ENCODE measurements around the gene LTBP1.
A peak's percentile ranks its signal among the peaks of the same experiment; 100 is the strongest.
"Not testable (repeated sequence)": the region's sequence is repeated elsewhere in the genome, so short reads cannot be mapped to it uniquely, and the experiment has no call there.

LTBP1 gene

DNA sequence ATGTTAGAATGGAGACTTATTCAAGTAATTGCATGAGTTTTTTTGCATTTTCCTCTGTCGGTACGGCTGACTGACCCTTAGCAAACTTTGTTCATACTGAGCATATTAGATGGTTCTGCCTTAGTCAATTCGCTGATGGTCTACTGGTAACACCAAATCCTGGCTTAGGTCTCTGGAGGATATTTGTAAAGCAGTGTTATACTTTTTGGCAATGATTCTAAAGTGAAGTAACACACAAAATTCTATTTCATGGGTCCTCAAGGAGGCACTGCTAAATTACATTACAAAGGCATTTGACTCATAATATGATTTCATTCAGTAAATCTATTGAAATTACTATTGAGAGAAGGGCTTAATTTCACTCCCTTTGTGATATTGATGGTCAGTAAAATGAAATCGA lies 282.9 kb downstream of the LTBP1 start:
- no peak for DNase-seq (ENCODE audit: low spot score)

GRCh38 chr2:33230195-33230594 lies 283.4 kb downstream of the LTBP1 start:
- no peak for DNase-seq (ENCODE audit: low spot score)

- DNase-seq (ENCODE audit: low spot score): no peak
Measured at GRCh38 chr2:33230842-33231241, 284.1 kb downstream of the LTBP1 start.

DNA sequence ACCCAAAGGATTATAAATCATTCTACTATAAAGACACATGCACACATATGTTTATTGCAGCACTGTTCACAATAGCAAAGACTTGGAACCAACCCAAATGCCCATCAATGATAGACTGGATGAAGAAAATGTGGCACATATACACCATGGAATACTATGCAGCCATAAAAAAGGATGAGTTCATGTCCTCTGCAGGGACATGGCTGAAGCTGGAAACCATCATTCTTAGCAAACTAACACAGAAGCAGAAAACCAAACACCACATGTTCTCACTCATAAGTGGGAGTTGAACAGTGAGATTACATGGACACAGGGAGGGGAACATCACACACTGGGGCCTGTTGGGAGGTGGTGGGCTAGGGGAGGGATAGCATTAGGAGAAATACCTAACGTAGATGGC lies 288.8 kb downstream of the LTBP1 start:
- DNase-seq (ENCODE audit: low spot score): not testable (repeated sequence)

DNA sequence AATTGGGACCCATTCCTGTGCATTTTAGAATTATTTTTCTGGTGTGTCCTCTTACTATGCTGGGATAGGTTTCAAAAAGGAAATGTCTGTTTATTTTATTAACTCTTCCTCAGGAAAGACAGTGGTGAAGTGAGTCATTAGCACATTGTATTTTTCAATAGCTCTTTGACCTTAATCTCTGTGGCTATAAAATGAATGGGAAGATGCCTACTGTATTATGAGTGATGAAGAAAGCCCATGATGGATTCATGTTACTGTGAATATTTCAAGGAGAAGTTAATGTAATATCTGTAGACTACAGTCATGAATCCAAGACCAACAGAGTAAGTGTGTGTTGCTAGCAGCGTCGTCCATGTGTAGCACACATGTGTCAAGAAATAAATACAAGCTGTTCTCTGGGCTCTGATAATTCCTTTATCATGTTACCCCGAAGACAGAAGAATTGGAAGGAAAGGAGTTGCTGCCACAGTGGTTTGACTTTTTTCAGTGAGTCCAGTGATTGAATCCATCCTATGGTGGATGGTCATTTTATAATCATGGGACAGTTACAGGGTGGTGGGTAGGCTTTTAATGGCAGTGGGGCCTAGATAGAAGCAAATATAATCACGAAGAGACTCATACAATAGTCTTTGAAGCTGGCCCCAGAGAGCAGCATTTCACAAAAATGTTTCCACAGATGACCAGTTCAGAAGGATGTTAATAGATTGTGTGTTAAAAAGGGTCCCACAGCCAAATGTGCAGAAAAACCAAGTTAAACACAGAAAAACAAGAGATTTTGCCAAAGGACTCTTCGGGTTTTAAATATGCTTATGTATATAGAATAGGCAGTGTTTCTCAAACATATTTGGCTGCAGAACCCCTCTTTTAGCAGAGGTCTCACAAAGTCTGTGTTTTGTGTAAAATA lies 290.0 kb downstream of the LTBP1 start:
- DNase-seq (ENCODE audit: low spot score): no peak

GRCh38 chr2:33238111-33238510 lies 291.4 kb downstream of the LTBP1 start:
- peak; percentile 44 for DNase-seq (ENCODE audit: low spot score)

DNA sequence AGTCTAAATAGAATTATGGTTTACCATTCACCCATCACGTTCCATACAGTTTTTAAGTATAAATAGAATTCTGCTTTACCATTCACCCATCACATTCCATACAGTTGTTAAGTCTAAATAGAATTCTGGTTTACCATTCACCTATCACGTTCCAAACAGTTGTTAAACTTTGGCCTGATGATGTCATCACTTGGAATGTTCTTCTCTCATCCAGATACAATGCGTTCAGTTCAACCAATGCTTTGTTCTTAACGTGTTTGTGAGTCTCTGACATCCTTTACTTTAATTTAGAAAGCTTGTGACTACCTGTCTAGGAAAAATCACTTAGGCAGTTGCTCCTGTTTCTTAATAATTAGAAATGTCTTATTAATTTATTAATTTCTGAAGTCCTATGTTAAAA lies 293.4 kb downstream of the LTBP1 start:
- DNase-seq (ENCODE audit: low spot score): no peak

DNA sequence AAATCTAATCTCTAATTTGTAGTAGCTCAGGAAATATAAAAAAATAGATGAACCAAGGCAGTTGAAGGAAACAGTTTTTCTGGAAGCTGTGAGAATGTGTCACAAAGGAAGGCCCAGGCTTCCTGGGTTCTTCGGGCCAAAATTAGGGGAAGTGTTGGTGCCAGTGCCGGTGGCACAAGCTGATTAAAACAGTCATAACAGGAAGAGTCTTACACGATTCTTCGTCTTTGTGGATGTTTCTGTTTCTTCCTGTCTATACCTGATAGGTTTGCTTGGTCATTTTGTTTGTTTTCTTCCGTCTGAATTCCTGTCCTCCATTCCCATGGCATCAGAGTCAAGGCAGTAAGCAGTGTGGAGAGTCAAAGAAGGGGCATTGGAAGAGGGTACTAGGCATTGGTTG lies 294.3 kb downstream of the LTBP1 start:
- DNase-seq (ENCODE audit: low spot score): no peak

DNA sequence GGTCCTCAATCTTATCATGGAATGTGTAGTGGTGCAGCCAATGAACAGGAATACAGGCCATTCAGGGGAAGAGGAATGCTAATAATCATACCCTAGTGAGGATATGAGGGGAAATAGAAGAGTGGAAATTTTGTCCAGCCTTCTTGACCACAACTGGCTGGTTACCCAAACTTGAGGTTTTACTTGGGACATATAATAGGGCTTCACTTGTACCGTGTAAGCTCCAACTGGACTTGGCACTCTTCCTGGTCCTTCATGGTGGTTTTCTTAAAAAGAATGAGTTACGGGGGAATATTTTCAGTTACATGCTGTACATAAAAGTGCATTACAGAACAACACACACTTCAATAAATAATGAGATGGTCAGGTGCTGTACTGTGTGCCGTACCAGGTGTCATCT lies 294.8 kb downstream of the LTBP1 start:
- no peak for DNase-seq (ENCODE audit: low spot score)

DNA sequence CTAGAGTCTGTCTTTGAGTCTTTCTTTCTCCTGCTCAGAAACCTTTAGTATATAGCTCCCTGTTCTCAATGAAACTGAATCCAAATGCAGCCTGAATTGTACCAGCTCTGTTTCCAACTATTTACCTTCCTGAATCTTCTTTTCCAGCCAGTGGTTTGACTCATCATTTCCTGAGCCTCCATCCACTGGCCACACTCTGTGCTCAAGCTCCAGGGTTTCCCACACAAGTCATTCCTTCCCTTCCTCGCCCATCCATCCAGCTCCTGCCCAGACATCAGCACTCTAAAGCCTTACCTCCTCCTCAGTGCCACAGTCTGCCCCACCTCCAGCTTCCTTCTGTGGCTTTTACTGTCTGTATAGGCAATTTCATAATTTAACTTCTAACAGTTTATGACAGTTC lies 296.1 kb downstream of the LTBP1 start:
- no peak for DNase-seq (ENCODE audit: low spot score)

DNA sequence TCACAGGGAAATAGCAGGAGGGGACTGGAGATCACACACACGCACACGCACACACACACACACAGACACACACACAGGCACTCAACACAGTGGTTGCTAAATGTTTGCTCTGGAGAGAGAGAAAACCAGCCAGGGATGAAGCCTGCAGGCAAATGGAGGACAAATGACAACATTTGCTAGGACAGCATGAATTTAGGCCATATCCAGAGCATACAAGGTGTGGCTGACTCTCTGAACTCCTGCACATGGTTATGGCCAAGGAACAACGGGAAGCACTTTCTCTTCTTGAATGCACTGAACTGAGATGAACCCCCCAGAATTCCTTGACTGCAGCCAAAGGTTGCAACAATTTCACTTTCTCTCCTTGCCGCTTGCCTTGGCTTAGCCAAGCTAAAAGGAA lies 299.7 kb downstream of the LTBP1 start:
- no peak for DNase-seq (ENCODE audit: low spot score)

DNA sequence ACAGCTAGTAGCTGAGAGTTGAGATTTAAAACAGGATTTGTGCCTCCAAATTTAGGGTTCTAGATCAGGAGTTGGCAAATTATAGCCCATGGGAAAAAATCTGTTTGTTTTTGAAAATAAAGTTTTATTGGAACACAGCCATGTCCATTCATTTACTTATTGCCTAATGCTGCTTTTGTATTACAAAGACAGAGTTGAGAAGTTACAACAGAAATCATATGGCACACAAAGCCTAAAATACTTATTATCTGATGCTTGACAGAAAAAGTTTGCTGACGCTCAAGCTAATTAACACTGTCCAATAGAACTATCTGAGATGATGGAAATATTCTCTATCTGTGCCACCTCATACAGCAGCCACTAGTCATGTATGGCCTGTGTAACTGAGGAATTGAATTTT lies 300.6 kb downstream of the LTBP1 start:
- no peak for DNase-seq (ENCODE audit: low spot score)

DNA sequence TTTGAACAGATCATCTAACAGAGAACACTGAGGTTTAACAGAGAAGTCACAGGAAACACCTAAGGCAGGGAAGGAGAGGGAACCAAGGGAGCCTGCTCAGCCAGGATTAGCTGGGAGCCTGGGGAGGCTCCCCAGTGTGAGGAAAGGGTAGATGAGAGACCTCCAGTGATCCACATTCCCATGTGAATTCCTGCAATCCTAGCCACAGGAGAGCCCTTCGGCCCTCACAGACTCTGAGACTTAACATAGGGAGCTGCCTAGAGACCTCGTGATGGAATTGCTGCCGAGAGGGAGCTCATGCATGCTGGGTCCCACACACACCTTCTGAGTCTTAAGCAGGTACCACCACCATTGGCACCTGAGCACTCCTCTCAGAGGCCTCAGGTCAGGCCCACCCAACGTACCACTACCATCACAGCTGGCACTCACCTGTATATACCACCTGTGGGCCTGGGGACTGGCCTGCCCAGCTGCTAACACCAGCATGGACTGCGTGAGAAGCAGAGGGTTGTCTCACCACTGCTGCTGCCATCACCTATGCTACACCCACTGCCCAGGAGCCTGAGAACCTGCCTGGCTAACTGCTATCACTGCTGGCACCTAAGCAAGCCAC lies 303.8 kb downstream of the LTBP1 start:
- DNase-seq (ENCODE audit: low spot score): no peak

GRCh38 chr2:33256162-33256755 lies 309.5 kb downstream of the LTBP1 start:
- DNase-seq (ENCODE audit: low spot score): no peak

DNA sequence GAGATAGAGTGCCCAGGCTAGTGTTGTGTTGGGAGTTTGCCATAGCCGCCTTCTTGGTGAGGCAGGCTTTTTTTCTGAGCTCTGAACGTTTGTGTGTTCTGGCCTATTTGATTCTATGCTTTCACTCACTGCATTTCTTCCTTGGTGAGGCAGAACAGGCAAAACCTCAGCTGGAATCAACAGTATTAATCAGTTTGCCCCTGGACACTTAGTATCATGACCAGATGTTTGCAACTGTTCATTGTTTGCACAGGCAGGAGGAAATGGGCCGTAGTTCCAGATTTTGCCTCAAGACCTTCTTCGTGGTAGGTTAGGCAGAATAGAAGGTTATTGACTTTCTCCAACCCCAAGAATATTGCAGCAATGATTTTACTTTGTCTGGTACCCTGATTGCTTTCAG lies 311.6 kb downstream of the LTBP1 start:
- DNase-seq (ENCODE audit: low spot score): no peak

DNA sequence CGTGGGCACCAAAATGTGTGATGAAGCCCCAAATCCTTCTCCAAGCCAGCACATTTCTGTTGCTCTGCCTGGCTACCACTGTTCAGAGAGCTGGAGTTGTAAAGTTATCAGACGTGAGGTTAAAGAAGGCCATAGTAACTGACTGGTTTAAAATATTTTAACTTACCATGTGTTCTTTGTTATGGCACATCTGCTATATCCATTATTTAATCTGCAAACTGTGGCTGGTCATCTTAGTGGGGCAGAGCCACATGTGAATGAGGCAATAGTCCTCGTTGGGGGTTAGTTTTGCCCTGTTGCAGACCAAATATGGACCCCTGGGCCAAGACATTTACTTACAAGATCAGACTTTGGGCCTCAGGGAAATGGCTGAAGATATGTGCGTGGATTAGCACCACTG lies 315.3 kb downstream of the LTBP1 start:
- DNase-seq (ENCODE audit: low spot score): no peak

GRCh38 chr2:33264766-33265165 lies 318.0 kb downstream of the LTBP1 start:
- DNase-seq (ENCODE audit: low spot score): no peak

DNA sequence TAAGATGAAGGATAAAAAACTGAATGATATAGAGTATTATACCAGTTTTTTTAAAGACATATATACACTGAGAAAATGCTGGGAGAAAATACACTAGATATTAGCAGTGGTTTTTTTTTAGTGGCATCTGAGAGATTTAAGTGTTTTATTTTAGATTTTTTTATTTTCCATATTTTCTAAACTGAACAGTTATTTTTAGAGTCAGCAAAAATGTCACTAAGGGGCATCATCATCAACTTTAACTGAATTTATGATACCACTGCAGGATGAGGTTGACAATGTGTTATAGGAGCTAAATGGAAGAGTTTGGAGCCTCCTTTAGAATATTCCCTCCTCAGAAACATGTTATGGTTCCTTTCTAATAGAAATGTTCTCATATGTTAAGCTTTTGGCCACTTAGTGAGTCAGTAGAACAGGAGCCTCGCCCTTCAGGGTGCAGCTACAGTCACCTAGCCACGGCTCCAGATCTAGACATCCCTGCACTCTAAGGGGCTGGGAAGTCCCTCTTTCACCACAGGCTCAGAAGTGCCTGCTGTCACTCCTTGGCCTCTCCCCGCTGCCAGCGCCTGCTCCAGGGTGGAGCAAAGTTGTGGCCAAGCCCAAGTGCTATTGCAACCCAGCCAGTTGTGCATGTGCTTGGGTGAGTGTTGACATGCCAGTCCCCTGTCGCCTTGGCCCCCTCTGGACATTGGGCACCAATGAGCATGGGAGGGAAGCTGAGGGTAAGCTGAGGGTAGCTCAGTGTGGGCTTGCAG lies 319.0 kb downstream of the LTBP1 start:
- no peak for DNase-seq (ENCODE audit: low spot score)

- DNase-seq (ENCODE audit: low spot score): no peak
Measured at GRCh38 chr2:33266467-33266866, 319.7 kb downstream of the LTBP1 start.

GRCh38 chr2:33267043-33267442 lies 320.3 kb downstream of the LTBP1 start:
- DNase-seq (ENCODE audit: low spot score): no peak

DNA sequence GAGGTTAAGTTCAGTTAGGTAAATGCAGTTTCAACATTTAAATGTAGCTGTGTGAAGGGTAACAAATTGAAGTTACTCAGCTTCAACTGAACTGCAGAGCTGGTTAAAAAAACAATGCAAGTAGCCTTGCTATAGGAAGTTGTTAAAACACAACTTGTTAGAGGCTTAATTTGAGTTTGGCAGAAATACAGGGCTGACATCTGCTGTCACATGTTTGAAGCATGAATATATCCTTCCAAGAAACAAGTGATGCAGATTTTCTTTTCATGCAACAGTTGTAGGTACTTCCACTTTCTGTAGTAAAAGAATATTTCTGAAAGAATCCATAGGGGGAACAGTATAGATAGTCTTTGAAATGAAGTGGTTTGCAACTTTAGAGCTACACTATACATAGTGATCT lies 321.0 kb downstream of the LTBP1 start:
- no peak for DNase-seq (ENCODE audit: low spot score)

DNA sequence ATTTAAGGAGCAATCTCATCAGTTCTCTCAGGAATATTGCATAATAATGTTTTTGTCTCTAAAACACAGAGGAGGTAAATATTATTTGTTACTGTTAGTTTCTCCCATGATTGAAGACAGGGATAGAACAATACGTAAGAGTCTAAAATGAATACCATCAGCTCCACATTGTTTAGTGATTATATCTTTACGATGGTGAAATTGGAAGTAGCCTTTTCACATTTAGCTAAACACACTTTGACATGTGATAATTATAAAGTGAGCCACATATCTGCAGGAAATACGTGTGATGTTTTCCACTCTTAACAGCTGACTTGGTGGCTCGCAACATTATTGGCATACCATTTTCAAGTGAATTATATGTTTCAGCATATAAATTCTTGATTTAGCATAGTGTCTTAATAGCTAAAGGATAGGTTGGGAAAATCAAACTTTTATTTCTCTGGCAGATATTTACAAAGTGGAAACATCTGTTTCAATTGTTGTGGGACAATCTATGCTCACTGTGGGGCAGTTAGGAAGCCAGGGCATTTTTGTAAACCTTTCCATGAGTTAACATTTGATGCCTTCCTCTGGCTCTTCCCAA lies 321.6 kb downstream of the LTBP1 start:
- DNase-seq (ENCODE audit: low spot score): no peak
